GM23338 (cell line): ENCODE data around the gene PCNX1. TPM values are rescaled to one million over a fixed set of nuclear protein-coding genes. Genes with fewer than 3 reads are reported as not detected.

Experiments used
- ATAC-seq: fragments of 200-7000 bp; cut with Tn5 transposase; 3 replicates; pipeline ENCODE4 v1.9.1; 2020
- DNase-seq: peaks from one replicate; pipeline ENCODE4 v3.0.0-alpha.2; 2015; ENCODE audit warnings: low spot score
- H2AFZ ChIP-seq: fragments of 200-600 bp; sonication (generic); 2 replicates; pipeline ENCODE4 v1.8.0; 2016; ENCODE audit warnings: antibody characterized with exemption, mild to moderate bottlenecking, moderate library complexity
- H3F3A ChIP-seq: fragments of 200-600 bp; sonication (generic); replicated peaks from 2 replicates; pipeline ENCODE4 v1.8.0; 2017; ENCODE audit warnings: antibody characterized with exemption, mixed run types, low read depth
- H3K27ac ChIP-seq: fragments of 200-600 bp; sonication (generic); 2 replicates; pipeline ENCODE4 v1.6.1; 2016; ENCODE audit warnings: low read depth
- H3K27me3 ChIP-seq: fragments of 200-600 bp; sonication (generic); 2 replicates; pipeline ENCODE4 v1.8.0; 2016; ENCODE audit warnings: mild to moderate bottlenecking, mixed run types, moderate library complexity; ENCODE audit not compliant: insufficient read depth
- H3K36me3 ChIP-seq: fragments of 200-600 bp; sonication (generic); 2 replicates; pipeline ENCODE4 v1.8.0; 2016; ENCODE audit warnings: mild to moderate bottlenecking; ENCODE audit not compliant: insufficient read depth
- H3K4me1 ChIP-seq: fragments of 200-600 bp; sonication (generic); 2 replicates; pipeline ENCODE4 v1.8.0; 2016; ENCODE audit warnings: mild to moderate bottlenecking, moderate library complexity; ENCODE audit not compliant: insufficient read depth
- H3K4me2 ChIP-seq: fragments of 200-600 bp; sonication (generic); 2 replicates; pipeline ENCODE4 v1.7.1; 2017; ENCODE audit warnings: mixed run types
- H3K4me3 ChIP-seq: fragments of 200-600 bp; sonication (generic); 2 replicates; pipeline ENCODE4 v1.6.1; 2016; ENCODE audit warnings: mixed run types
- H3K79me2 ChIP-seq: fragments of 200-600 bp; sonication (generic); replicated peaks from 2 replicates; pipeline ENCODE4 v1.8.0; 2017; ENCODE audit warnings: mild to moderate bottlenecking; ENCODE audit not compliant: insufficient read depth
- H3K9me2 ChIP-seq: fragments of 200-600 bp; sonication (generic); 2 replicates; pipeline ENCODE4 v1.8.0; 2017; ENCODE audit not compliant: insufficient read depth
- H4K20me1 ChIP-seq: fragments of 200-600 bp; sonication (generic); replicated peaks from 2 replicates; pipeline ENCODE4 v1.8.0; 2017; ENCODE audit warnings: mild to moderate bottlenecking; ENCODE audit not compliant: insufficient read depth
- H3K27ac Mint-ChIP-seq: 2 replicates; pipeline ENCODE4 v1.8.0; 2020; ENCODE audit warnings: inconsistent platforms, mild to moderate bottlenecking, moderate library complexity, mixed read lengths
- H3K27me3 Mint-ChIP-seq: 3 replicates; pipeline ENCODE4 v1.8.0; 2022; ENCODE audit warnings: low read depth, mild to moderate bottlenecking, moderate library complexity, mixed read lengths, inconsistent platforms; ENCODE audit not compliant: insufficient read depth, poor library complexity
- H3K36me3 Mint-ChIP-seq: 3 replicates; pipeline ENCODE4 v1.8.0; 2021; ENCODE audit warnings: low read depth, mild to moderate bottlenecking, inconsistent platforms, moderate library complexity, mixed read lengths
- H3K4me1 Mint-ChIP-seq: 3 replicates; pipeline ENCODE4 v1.8.0; 2020; ENCODE audit warnings: mild to moderate bottlenecking, inconsistent platforms, mixed read lengths
- H3K4me3 Mint-ChIP-seq: 3 replicates; pipeline ENCODE4 v1.8.0; 2021; ENCODE audit warnings: moderate library complexity, mild to moderate bottlenecking, inconsistent platforms, mixed read lengths
- H3K9me3 Mint-ChIP-seq: 3 replicates; pipeline ENCODE4 v1.8.0; 2020; ENCODE audit warnings: moderate library complexity, mild to moderate bottlenecking, inconsistent platforms, mixed read lengths
- CREB1 ChIP-seq: fragments of 250-450 bp; sonication (Bioruptor Pico); IDR thresholded peaks from 2 replicates; pipeline ENCODE4 v1.5.0; 2020; ENCODE audit warnings: low read depth, mild to moderate bottlenecking, moderate library complexity
- CTCF ChIP-seq, 2 experiments: fragments of 200-600 bp in 1 of 2; sonication (generic) in 1 of 2; conservative IDR thresholded peaks; 2 replicates each; pipeline versions ENCODE4 v1.5.1 to v1.6.1; 2016 to 2017; ENCODE audit warnings: antibody characterized with exemption in 2 of 2, low read depth in 2 of 2, mild to moderate bottlenecking in 2 of 2, moderate library complexity in 1 of 2
- EZH2 ChIP-seq: fragments of 200-600 bp; sonication (generic); IDR thresholded peaks from one replicate; pipeline ENCODE4 v1.8.0; 2017; ENCODE audit warnings: antibody characterized with exemption, mild to moderate bottlenecking, low read depth; ENCODE audit not compliant: unreplicated experiment
- EZH2phosphoT487 ChIP-seq: fragments of 200-600 bp; sonication (generic); IDR thresholded peaks from one replicate; pipeline ENCODE4 v1.8.1; 2018; ENCODE audit warnings: antibody characterized with exemption; ENCODE audit not compliant: unreplicated experiment
- JUNB ChIP-seq: IDR thresholded peaks from one replicate; pipeline ENCODE4 v1.6.1; 2016; ENCODE audit warnings: antibody characterized with exemption; ENCODE audit not compliant: unreplicated experiment
- NANOG ChIP-seq: IDR thresholded peaks from 2 replicates; pipeline ENCODE4 v1.6.1; 2016; ENCODE audit warnings: antibody characterized with exemption, borderline replicate concordance
- POLR2AphosphoS5 ChIP-seq: IDR thresholded peaks from 2 replicates; pipeline ENCODE4 v1.6.1; 2016; ENCODE audit warnings: antibody characterized with exemption, low read depth
- REST ChIP-seq: IDR thresholded peaks from one replicate; pipeline ENCODE4 v1.6.1; 2018; ENCODE audit warnings: antibody characterized with exemption; ENCODE audit not compliant: unreplicated experiment
- STAT1 ChIP-seq: IDR thresholded peaks from one replicate; pipeline ENCODE4 v1.6.1; 2016; ENCODE audit warnings: antibody characterized with exemption; ENCODE audit not compliant: unreplicated experiment
- ZNF114 ChIP-seq: fragments of 250-450 bp; sonication (Bioruptor Pico); IDR thresholded peaks from 2 replicates; pipeline ENCODE4 v1.5.0; 2020; ENCODE audit warnings: mild to moderate bottlenecking, moderate library complexity
- ZNF331 ChIP-seq: fragments of 250-450 bp; sonication (Bioruptor Pico); IDR thresholded peaks from 2 replicates; pipeline ENCODE4 v1.5.0; 2020; ENCODE audit warnings: low read depth, mild to moderate bottlenecking, moderate library complexity
- polyA plus RNA-seq: library from polyadenylated mRNA; unstranded; fragments of >200 nt; fragmentation: Nextera tagmentation; extraction: Ambion mirVana; gene quantifications from 2 replicates; pipeline ENCODE4 v1.2.1, GENCODE V29; 2016
- total RNA-seq: library from RNA; depleted of rRNA; stranded (reverse); fragments of >200 nt; shearing (Covaris generic); gene quantifications from 2 replicates; pipeline ENCODE4 v1.2.3, GENCODE V29; 2014
- TF ChIP-seq, protein P1 (sequence below): IDR thresholded peaks from 2 replicates; pipeline ENCODE4 v1.6.1; 2016; ENCODE audit warnings: antibody characterized with exemption

Gene PCNX1
- total and polyA plus RNA-seq, 2 experiments from 2014 or later = 19.4 to 53.1 TPM

DNA sequence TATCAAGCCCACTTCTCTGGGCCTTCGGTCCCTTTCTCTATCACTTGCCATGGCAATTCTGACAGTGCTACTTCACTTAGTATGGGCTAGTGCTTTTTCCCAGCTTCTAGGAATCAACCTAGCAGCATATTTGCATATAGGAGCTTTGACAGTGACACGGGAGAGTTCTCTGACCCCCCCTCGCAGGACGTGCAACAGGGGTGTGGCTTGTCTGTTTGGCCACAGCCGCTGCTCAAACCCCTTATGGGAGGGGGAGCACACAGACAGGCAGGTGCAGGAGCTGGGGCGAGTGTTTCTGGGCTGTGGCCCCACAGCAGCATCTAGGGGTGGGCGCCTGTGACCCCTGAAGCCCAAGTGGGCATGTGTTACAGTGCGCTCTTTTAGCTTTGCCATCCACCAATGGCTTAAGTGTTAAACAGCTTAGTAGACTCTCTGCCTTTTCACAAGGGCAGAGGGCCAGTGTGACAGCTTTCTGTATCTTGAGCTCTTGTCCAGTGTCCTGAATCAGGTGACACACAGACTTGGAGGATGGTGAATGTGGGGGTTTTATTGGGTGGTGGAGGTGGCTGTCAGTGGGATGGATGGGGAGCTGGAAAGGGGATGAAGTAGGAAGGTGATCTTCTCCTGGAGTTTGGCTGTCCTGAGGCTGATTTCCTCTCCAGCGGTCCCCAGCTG, 229.3 kb downstream of the PCNX1 start (continued):
- TF ChIP-seq JUNB = no peak
- no peak for TF ChIP-seq STAT1
- TF ChIP-seq NANOG = no peak
- TF ChIP-seq, protein P1, sequence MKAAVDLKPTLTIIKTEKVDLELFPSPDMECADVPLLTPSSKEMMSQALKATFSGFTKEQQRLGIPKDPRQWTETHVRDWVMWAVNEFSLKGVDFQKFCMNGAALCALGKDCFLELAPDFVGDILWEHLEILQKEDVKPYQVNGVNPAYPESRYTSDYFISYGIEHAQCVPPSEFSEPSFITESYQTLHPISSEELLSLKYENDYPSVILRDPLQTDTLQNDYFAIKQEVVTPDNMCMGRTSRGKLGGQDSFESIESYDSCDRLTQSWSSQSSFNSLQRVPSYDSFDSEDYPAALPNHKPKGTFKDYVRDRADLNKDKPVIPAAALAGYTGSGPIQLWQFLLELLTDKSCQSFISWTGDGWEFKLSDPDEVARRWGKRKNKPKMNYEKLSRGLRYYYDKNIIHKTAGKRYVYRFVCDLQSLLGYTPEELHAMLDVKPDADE = no peak
- TF ChIP-seq ZNF331 (CRISPR knock-in tag) = no peak

DNA sequence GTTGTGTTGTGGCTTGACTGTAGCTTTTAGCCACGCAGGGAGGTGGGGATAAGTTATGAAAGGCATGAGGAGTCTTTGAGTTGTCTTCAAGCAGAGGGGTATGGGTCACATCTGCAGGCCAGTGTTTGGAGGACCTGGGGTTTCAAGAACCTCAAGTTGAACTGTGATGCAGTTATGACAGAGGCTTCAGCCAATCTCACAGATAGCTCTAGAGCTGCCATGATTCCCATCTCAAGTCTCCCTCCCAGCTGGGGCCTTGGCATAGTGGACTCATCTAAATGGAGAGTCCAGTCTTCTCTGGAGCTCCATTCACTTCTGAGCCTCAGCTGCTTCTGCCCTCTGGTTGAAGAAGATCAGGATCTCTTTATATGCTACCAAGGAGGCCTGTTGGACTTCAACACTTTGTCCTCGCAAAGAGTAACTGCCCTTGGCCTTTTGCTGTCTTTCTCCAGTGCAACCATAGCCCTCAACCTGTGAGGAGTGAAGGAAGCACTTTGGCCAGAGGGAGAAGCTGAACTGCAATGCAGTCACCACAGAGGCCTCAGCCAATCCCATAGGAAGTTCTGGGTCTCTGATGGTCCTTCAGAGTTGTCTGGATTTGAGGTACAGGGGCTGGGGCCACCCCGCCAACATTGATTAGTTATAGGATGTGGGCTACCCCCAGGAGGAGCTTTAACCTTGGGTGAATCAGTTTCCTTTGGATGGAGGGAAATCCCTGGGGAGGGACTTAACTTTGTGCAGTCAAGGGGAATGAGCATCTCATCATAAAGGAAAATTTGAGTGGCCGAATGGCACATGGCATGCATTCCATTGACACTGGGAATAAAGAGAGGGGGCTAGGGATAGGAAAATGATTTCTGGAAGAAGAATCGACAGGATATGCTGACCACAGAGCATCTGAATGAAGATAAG, 230.5 kb downstream of the PCNX1 start:
- 0 out of 2 replicates have a peak, but pooled peaks cover 7% of the 10 kb centered on the region for H3K9me2 ChIP-seq
- ATAC-seq (no peak), DNase-seq (no peak)
- no peaks in the 10 kb centered on the region for H4K20me1 ChIP-seq
- Mint-ChIP-seq H3K4me3 (no peak overlapping the region), H3K36me3 (peaks cover 4% of the 10 kb centered on the region; the same call in 2 of the 3 replicates), H3K9me3 (peaks cover 9% of the 10 kb centered on the region), H3K27me3 (peaks cover 9% of the 10 kb centered on the region), H3K4me1 (peaks cover 6% of the 10 kb centered on the region; the same call in 2 of the 3 replicates), H3K27ac (no peak overlapping the region)
- H3F3A ChIP-seq = no peaks in the 10 kb centered on the region
- no peak overlapping the region for H3K4me2 ChIP-seq
- no peaks in the 10 kb centered on the region for H3K27me3 ChIP-seq
- H3K79me2 ChIP-seq = no peaks in the 10 kb centered on the region
- no peak overlapping the region for H2AFZ ChIP-seq
- no peak overlapping the region for H3K27ac ChIP-seq
- no peak overlapping the region for H3K4me3 ChIP-seq
- H3K36me3 ChIP-seq = no peaks in the 10 kb centered on the region
- no peaks in the 10 kb centered on the region for H3K4me1 ChIP-seq
- TF ChIP-seq NANOG (no peak), ZNF331 (CRISPR knock-in tag) (no peak), CREB1 (CRISPR knock-in tag) (no peak), EZH2phosphoT487 (no peak), STAT1 (no peak), POLR2AphosphoS5 (no peak), REST (no peak), CTCF (conservative IDR thresholded peaks at IDR 0.05; ENCODE audit: low read depth in 2 of 2) (no peak), JUNB (no peak), EZH2 (no peak), ZNF114 (CRISPR knock-in tag) (no peak)
- TF ChIP-seq, protein P1 = no peak
